Measurements from ENCODE around the gene TTLL5.
A peak's percentile ranks its signal among the peaks of the same experiment; 100 is the strongest.

The TTLL5 gene

GRCh38 chr14:75650253-75651058, 10.6 kb upstream of the TTLL5 start:
- Histone ChIP-seq H2BK5ac (ENCODE audit: low read length) (no peak overlapping the region), H3K79me1 (ENCODE audit: low read length) (peaks cover 1% of the 10 kb centered on the region), H2AK5ac (ENCODE audit: low read length) (no peak overlapping the region), H3K27ac (ENCODE audit: low read depth, low read length) (no peak overlapping the region), H2BK15ac (replicated peaks; ENCODE audit: low read depth) (no peak overlapping the region), H3K56ac (ENCODE audit: low read length) (no peak overlapping the region), H3K27me3 (ENCODE audit: insufficient read depth, low read length, poor library complexity) (no peaks in the 10 kb centered on the region), H3K36me3 (ENCODE audit: control insufficient read depth, insufficient read depth, low read length) (peaks cover 1% of the 10 kb centered on the region), H3K4ac (ENCODE audit: low read depth, low read length) (no peak overlapping the region), H3K4me3 (ENCODE audit: low read length) (no peak overlapping the region), H3K4me2 (ENCODE audit: low read length) (no peak overlapping the region), H3K9ac (ENCODE audit: low read length) (no peak overlapping the region), H2BK120ac (ENCODE audit: low read depth, low read length) (no peak overlapping the region), H4K8ac (ENCODE audit: low read depth, low read length) (no peak overlapping the region), H3K4me1 (ENCODE audit: control insufficient read depth, low read depth, low read length) (peaks cover 17% of the 10 kb centered on the region), H4K5ac (ENCODE audit: low read length) (no peak overlapping the region), H3K79me2 (ENCODE audit: control insufficient read depth, insufficient read depth, low read length) (no peaks in the 10 kb centered on the region), H3K23ac (ENCODE audit: low read length) (no peak overlapping the region), H3K18ac (ENCODE audit: low read length) (no peak overlapping the region)
- no CpG with 5 or more reads among the region's 5 CpGs for WGBS (ENCODE audit: extremely low coverage, insufficient coverage, low lambda C conversion rate)
- DNase-seq, result no peak

GRCh38 chr14:75653563-75653962, 7.5 kb upstream of the TTLL5 start:
- no peak for DNase-seq
- no peak overlapping the region for H3K23ac ChIP-seq (ENCODE audit: low read length)
- H2BK15ac ChIP-seq (replicated peaks; ENCODE audit: low read depth), result no peak overlapping the region
- no peak overlapping the region for H4K8ac ChIP-seq (ENCODE audit: low read depth, low read length)
- H3K56ac ChIP-seq (ENCODE audit: low read length), result no peak overlapping the region
- no CpG with 5 or more reads among the region's 1 CpG for WGBS (ENCODE audit: extremely low coverage, insufficient coverage, low lambda C conversion rate)
- peaks cover 1% of the 10 kb centered on the region for H3K36me3 ChIP-seq (ENCODE audit: control insufficient read depth, insufficient read depth, low read length)
- no peak overlapping the region for H3K4me2 ChIP-seq (ENCODE audit: low read length)
- no peak overlapping the region for H3K9ac ChIP-seq (ENCODE audit: low read length)
- H2BK120ac ChIP-seq (ENCODE audit: low read depth, low read length), result no peak overlapping the region
- no peaks in the 10 kb centered on the region for H3K4me1 ChIP-seq (ENCODE audit: control insufficient read depth, low read depth, low read length)
- H3K4me3 ChIP-seq (ENCODE audit: low read length), result no peak overlapping the region
- no peaks in the 10 kb centered on the region for H3K27me3 ChIP-seq (ENCODE audit: insufficient read depth, low read length, poor library complexity)
- peaks cover 6% of the 10 kb centered on the region for H3K79me1 ChIP-seq (ENCODE audit: low read length)
- no peak overlapping the region for H3K18ac ChIP-seq (ENCODE audit: low read length)
- H3K27ac ChIP-seq (ENCODE audit: low read depth, low read length), result no peak overlapping the region
- H3K4ac ChIP-seq (ENCODE audit: low read depth, low read length), result no peak overlapping the region
- no peak overlapping the region for H2BK5ac ChIP-seq (ENCODE audit: low read length)
- no peak overlapping the region for H4K5ac ChIP-seq (ENCODE audit: low read length)
- peaks cover 4% of the 10 kb centered on the region for H3K79me2 ChIP-seq (ENCODE audit: control insufficient read depth, insufficient read depth, low read length)
- no peak overlapping the region for H2AK5ac ChIP-seq (ENCODE audit: low read length)

- no peaks in the 10 kb centered on the region for H3K4me1 ChIP-seq (ENCODE audit: control insufficient read depth, low read depth, low read length)
- H3K36me3 ChIP-seq (ENCODE audit: control insufficient read depth, insufficient read depth, low read length), result peaks cover 1% of the 10 kb centered on the region
- no peak overlapping the region for H3K9ac ChIP-seq (ENCODE audit: low read length)
- WGBS (ENCODE audit: extremely low coverage, insufficient coverage, low lambda C conversion rate), result no CpG with 5 or more reads among the region's 4 CpGs
- no peak overlapping the region for H3K4me2 ChIP-seq (ENCODE audit: low read length)
- no peak overlapping the region for H2BK5ac ChIP-seq (ENCODE audit: low read length)
- no peak overlapping the region for H2BK15ac ChIP-seq (replicated peaks; ENCODE audit: low read depth)
- no peak overlapping the region for H3K4ac ChIP-seq (ENCODE audit: low read depth, low read length)
- no peak overlapping the region for H4K5ac ChIP-seq (ENCODE audit: low read length)
- H3K27ac ChIP-seq (ENCODE audit: low read depth, low read length), result no peak overlapping the region
- no peak overlapping the region for H4K8ac ChIP-seq (ENCODE audit: low read depth, low read length)
- no peaks in the 10 kb centered on the region for H3K27me3 ChIP-seq (ENCODE audit: insufficient read depth, low read length, poor library complexity)
- no peak overlapping the region for H2BK120ac ChIP-seq (ENCODE audit: low read depth, low read length)
- peaks cover 10% of the 10 kb centered on the region for H3K79me1 ChIP-seq (ENCODE audit: low read length)
- H3K4me3 ChIP-seq (ENCODE audit: low read length), result no peak overlapping the region
- peaks cover 9% of the 10 kb centered on the region for H3K79me2 ChIP-seq (ENCODE audit: control insufficient read depth, insufficient read depth, low read length)
- H2AK5ac ChIP-seq (ENCODE audit: low read length), result no peak overlapping the region
- no peak overlapping the region for H3K23ac ChIP-seq (ENCODE audit: low read length)
- peak; percentile 81 for DNase-seq
- no peak overlapping the region for H3K18ac ChIP-seq (ENCODE audit: low read length)
- H3K56ac ChIP-seq (ENCODE audit: low read length), result no peak overlapping the region
Observed at GRCh38 chr14:75654127-75654732, 6.8 kb upstream of the TTLL5 start.

- no peaks in the 10 kb centered on the region for H3K4me1 ChIP-seq (ENCODE audit: control insufficient read depth, low read depth, low read length)
- H3K27ac ChIP-seq (ENCODE audit: low read depth, low read length), result no peak overlapping the region
- H3K79me1 ChIP-seq (ENCODE audit: low read length), result peaks cover 13% of the 10 kb centered on the region
- H3K36me3 ChIP-seq (ENCODE audit: control insufficient read depth, insufficient read depth, low read length), result no peaks in the 10 kb centered on the region
- no peaks in the 10 kb centered on the region for H3K27me3 ChIP-seq (ENCODE audit: insufficient read depth, low read length, poor library complexity)
- no peak overlapping the region for H3K56ac ChIP-seq (ENCODE audit: low read length)
- no peak overlapping the region for H3K4ac ChIP-seq (ENCODE audit: low read depth, low read length)
- no peak for DNase-seq
- H2BK120ac ChIP-seq (ENCODE audit: low read depth, low read length), result no peak overlapping the region
- no CpG with 5 or more reads among the region's 1 CpG for WGBS (ENCODE audit: extremely low coverage, insufficient coverage, low lambda C conversion rate)
- no peak overlapping the region for H3K4me2 ChIP-seq (ENCODE audit: low read length)
- H3K79me2 ChIP-seq (ENCODE audit: control insufficient read depth, insufficient read depth, low read length), result peaks cover 12% of the 10 kb centered on the region
- H3K4me3 ChIP-seq (ENCODE audit: low read length), result no peak overlapping the region
- H2BK15ac ChIP-seq (replicated peaks; ENCODE audit: low read depth), result no peak overlapping the region
- no peak overlapping the region for H3K23ac ChIP-seq (ENCODE audit: low read length)
- H2BK5ac ChIP-seq (ENCODE audit: low read length), result no peak overlapping the region
- no peak overlapping the region for H4K8ac ChIP-seq (ENCODE audit: low read depth, low read length)
- H2AK5ac ChIP-seq (ENCODE audit: low read length), result no peak overlapping the region
- no peak overlapping the region for H3K18ac ChIP-seq (ENCODE audit: low read length)
- no peak overlapping the region for H3K9ac ChIP-seq (ENCODE audit: low read length)
- no peak overlapping the region for H4K5ac ChIP-seq (ENCODE audit: low read length)
Observed at GRCh38 chr14:75655235-75655634, 5.8 kb upstream of the TTLL5 start.

GRCh38 chr14:75657331-75657730, 3.7 kb upstream of the TTLL5 start:
- H4K8ac ChIP-seq (ENCODE audit: low read depth, low read length), result no peak overlapping the region
- H3K4me2 ChIP-seq (ENCODE audit: low read length), result no peak overlapping the region
- H2BK15ac ChIP-seq (replicated peaks; ENCODE audit: low read depth), result no peak overlapping the region
- no peak overlapping the region for H4K5ac ChIP-seq (ENCODE audit: low read length)
- H2BK5ac ChIP-seq (ENCODE audit: low read length), result no peak overlapping the region
- no peak overlapping the region for H2BK120ac ChIP-seq (ENCODE audit: low read depth, low read length)
- H3K27ac ChIP-seq (ENCODE audit: low read depth, low read length), result no peak overlapping the region
- H3K18ac ChIP-seq (ENCODE audit: low read length), result no peak overlapping the region
- H3K36me3 ChIP-seq (ENCODE audit: control insufficient read depth, insufficient read depth, low read length), result no peaks in the 10 kb centered on the region
- H3K4ac ChIP-seq (ENCODE audit: low read depth, low read length), result no peak overlapping the region
- no peak overlapping the region for H3K56ac ChIP-seq (ENCODE audit: low read length)
- no peak overlapping the region for H3K4me3 ChIP-seq (ENCODE audit: low read length)
- H3K79me1 ChIP-seq (ENCODE audit: low read length), result peaks cover 13% of the 10 kb centered on the region
- H3K23ac ChIP-seq (ENCODE audit: low read length), result no peak overlapping the region
- DNase-seq, result no peak
- no peak overlapping the region for H2AK5ac ChIP-seq (ENCODE audit: low read length)
- H3K4me1 ChIP-seq (ENCODE audit: control insufficient read depth, low read depth, low read length), result no peaks in the 10 kb centered on the region
- no peak overlapping the region for H3K9ac ChIP-seq (ENCODE audit: low read length)
- no peaks in the 10 kb centered on the region for H3K27me3 ChIP-seq (ENCODE audit: insufficient read depth, low read length, poor library complexity)
- H3K79me2 ChIP-seq (ENCODE audit: control insufficient read depth, insufficient read depth, low read length), result peaks cover 16% of the 10 kb centered on the region
- no CpG with 5 or more reads among the region's 4 CpGs for WGBS (ENCODE audit: extremely low coverage, insufficient coverage, low lambda C conversion rate)

Measured in mesendoderm (in vitro differentiated cells).